ENCODE data around the gene USP28. TPM values are rescaled to one million over a fixed set of nuclear protein-coding genes. Genes with fewer than 3 reads are reported as not detected.

Gene USP28
- total RNA-seq, 2 experiments from 2014 or later = 7.9 to 9.4 TPM

DNA sequence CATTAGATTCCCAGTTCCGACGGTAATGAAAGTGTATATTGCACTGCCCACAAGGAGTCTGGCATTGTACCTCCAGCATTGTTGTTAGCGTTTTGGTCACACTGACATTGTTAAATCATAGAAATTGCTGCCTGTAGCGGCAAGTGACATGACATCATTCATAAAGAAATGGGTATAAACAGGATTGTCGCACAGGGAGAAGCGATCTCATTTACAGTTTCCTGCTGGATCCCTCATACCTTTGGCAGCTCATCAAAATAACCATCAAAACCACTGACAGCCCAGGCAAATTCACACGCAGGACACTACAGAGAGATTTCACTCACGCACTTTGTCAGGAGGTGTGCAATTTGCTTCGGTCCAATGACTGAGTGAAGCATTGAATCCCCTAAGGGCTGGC lies 32.7 kb upstream of the USP28 start:
- Mint-ChIP-seq H3K27me3 (no peaks in the 10 kb centered on the region), H3K4me1 (ENCODE audit: low read depth) (no peaks in the 10 kb centered on the region), H3K9me3 (no peaks in the 10 kb centered on the region), H3K4me3 (no peak overlapping the region), H3K27ac (no peak overlapping the region), H3K36me3 (ENCODE audit: low read depth) (no peaks in the 10 kb centered on the region)
- Histone ChIP-seq H3K4me3 (ENCODE audit: low read length) (no peak overlapping the region), H3K27ac (ENCODE audit: low read depth in 1 of 2, low read length in 2 of 2) (no peak overlapping the region), H3K27me3 (ENCODE audit: control insufficient read depth in 1 of 2, insufficient read depth in 2 of 2, low read length in 2 of 2) (no peaks in the 10 kb centered on the region), H3K4me1 (ENCODE audit: insufficient read depth, low read length) (no peaks in the 10 kb centered on the region), H3K36me3 (ENCODE audit: insufficient read depth, low read length) (no peaks in the 10 kb centered on the region), H3K9me3 (ENCODE audit: control insufficient read depth in 1 of 2, insufficient read depth in 1 of 2, low read length in 2 of 2) (peaks cover 0 to 4% of the 10 kb centered on the region in 2 experiments)
- TF ChIP-seq, protein P1, sequence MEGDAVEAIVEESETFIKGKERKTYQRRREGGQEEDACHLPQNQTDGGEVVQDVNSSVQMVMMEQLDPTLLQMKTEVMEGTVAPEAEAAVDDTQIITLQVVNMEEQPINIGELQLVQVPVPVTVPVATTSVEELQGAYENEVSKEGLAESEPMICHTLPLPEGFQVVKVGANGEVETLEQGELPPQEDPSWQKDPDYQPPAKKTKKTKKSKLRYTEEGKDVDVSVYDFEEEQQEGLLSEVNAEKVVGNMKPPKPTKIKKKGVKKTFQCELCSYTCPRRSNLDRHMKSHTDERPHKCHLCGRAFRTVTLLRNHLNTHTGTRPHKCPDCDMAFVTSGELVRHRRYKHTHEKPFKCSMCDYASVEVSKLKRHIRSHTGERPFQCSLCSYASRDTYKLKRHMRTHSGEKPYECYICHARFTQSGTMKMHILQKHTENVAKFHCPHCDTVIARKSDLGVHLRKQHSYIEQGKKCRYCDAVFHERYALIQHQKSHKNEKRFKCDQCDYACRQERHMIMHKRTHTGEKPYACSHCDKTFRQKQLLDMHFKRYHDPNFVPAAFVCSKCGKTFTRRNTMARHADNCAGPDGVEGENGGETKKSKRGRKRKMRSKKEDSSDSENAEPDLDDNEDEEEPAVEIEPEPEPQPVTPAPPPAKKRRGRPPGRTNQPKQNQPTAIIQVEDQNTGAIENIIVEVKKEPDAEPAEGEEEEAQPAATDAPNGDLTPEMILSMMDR (IDR thresholded peaks at IDR 0.05) = no peak
- ChIA-PET CTCF (no interaction called here), POLR2A (no interaction called here)
- intact Hi-C loops (cut with DNase I, micrococcal nuclease) = no loop called here
- ATAC-seq (ENCODE audit: poor library complexity) (no peak), DNase-seq (no peak)

DNA sequence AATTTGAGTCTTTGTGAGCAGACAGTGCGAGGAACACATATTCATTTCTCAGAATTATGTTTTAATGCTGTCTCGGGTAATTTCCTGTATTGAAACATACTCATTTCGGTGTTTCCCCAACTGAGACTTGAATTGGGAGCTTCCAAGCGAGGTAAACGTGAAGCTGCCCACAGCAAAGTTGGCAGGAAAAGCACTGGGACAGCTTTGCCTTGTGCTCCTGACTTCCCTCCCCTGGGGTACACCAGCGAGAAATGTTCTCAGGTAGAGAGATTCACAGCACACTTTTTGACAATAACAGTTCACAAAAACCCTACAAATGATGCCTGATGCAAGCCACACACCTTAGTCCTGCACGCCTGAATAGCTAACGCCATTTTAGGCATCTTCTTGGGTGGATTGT lies 32.3 kb upstream of the USP28 start:
- Histone ChIP-seq H3K27ac (ENCODE audit: low read depth in 1 of 2, low read length in 2 of 2) (no peak overlapping the region), H3K27me3 (ENCODE audit: control insufficient read depth in 1 of 2, insufficient read depth in 2 of 2, low read length in 2 of 2) (no peaks in the 10 kb centered on the region), H3K9me3 (ENCODE audit: control insufficient read depth in 1 of 2, insufficient read depth in 1 of 2, low read length in 2 of 2) (peaks cover 0 to 4% of the 10 kb centered on the region in 2 experiments), H3K4me3 (ENCODE audit: low read length) (no peak overlapping the region), H3K4me1 (ENCODE audit: insufficient read depth, low read length) (no peaks in the 10 kb centered on the region), H3K36me3 (ENCODE audit: insufficient read depth, low read length) (no peaks in the 10 kb centered on the region)
- Mint-ChIP-seq H3K36me3 (ENCODE audit: low read depth) (no peaks in the 10 kb centered on the region), H3K27me3 (no peaks in the 10 kb centered on the region), H3K27ac (no peak overlapping the region), H3K9me3 (no peaks in the 10 kb centered on the region), H3K4me3 (no peak overlapping the region), H3K4me1 (ENCODE audit: low read depth) (no peaks in the 10 kb centered on the region)
- POLR2A ChIA-PET = no interaction called here
- TF ChIP-seq, protein P1 (IDR thresholded peaks at IDR 0.05) = no peak
- DNase-seq (no peak), ATAC-seq (ENCODE audit: poor library complexity) (no peak)
- intact Hi-C loops (cut with DNase I, micrococcal nuclease) = no loop called here
- CTCF ChIA-PET = no interaction called here

DNA sequence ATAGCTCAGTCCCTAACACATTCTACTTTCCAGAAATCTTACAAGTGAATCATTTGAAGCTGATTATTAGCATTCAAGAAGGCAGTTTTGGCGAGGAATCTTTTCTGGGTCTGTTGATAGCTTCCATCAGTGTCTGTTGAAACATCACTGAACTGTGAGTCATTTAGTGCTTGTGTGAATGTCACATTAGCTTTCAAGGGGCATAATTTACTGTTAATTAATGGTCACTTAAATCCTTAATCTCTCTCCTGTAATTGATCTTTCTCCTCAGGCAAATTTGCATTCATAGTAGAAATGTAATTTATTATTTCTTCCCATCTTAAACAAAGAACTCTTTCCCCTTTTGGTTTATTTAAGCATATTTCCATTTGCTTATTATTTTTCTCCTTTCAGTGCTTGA lies 31.8 kb upstream of the USP28 start:
- TF ChIP-seq, protein P1 (IDR thresholded peaks at IDR 0.05) = no peak
- Histone ChIP-seq H3K4me1 (ENCODE audit: insufficient read depth, low read length) (no peaks in the 10 kb centered on the region), H3K9me3 (ENCODE audit: control insufficient read depth in 1 of 2, insufficient read depth in 1 of 2, low read length in 2 of 2) (peaks cover 0 to 1% of the 10 kb centered on the region in 2 experiments), H3K4me3 (ENCODE audit: low read length) (no peak overlapping the region), H3K27ac (ENCODE audit: low read depth in 1 of 2, low read length in 2 of 2) (no peak overlapping the region), H3K27me3 (ENCODE audit: control insufficient read depth in 1 of 2, insufficient read depth in 2 of 2, low read length in 2 of 2) (no peaks in the 10 kb centered on the region), H3K36me3 (ENCODE audit: insufficient read depth, low read length) (no peaks in the 10 kb centered on the region)
- intact Hi-C loops (cut with DNase I, micrococcal nuclease) = no loop called here
- no peaks in the 10 kb centered on the region for H3K27me3 Mint-ChIP-seq
- H3K9me3 Mint-ChIP-seq = no peaks in the 10 kb centered on the region
- CTCF ChIA-PET = no interaction called here
- no peaks in the 10 kb centered on the region for H3K4me1 Mint-ChIP-seq (ENCODE audit: low read depth)
- POLR2A ChIA-PET = no interaction called here
- DNase-seq (no peak), ATAC-seq (ENCODE audit: poor library complexity) (no peak)
- no peak overlapping the region for H3K27ac Mint-ChIP-seq
- no peaks in the 10 kb centered on the region for H3K36me3 Mint-ChIP-seq (ENCODE audit: low read depth)
- no peak overlapping the region for H3K4me3 Mint-ChIP-seq

All from CD4-positive, alpha-beta T cell (primary cell).